ENCODE measurements around the gene CSAD. TPM values are rescaled to one million over a fixed set of nuclear protein-coding genes. Genes with fewer than 3 reads are reported as not detected.

Gene CSAD
- total and polyA plus RNA-seq, 2 of the 13 experiments (the other 11 are each of a cell fraction or from before 2014, with no cell fraction given): 7.2 to 23.5 TPM

DNA sequence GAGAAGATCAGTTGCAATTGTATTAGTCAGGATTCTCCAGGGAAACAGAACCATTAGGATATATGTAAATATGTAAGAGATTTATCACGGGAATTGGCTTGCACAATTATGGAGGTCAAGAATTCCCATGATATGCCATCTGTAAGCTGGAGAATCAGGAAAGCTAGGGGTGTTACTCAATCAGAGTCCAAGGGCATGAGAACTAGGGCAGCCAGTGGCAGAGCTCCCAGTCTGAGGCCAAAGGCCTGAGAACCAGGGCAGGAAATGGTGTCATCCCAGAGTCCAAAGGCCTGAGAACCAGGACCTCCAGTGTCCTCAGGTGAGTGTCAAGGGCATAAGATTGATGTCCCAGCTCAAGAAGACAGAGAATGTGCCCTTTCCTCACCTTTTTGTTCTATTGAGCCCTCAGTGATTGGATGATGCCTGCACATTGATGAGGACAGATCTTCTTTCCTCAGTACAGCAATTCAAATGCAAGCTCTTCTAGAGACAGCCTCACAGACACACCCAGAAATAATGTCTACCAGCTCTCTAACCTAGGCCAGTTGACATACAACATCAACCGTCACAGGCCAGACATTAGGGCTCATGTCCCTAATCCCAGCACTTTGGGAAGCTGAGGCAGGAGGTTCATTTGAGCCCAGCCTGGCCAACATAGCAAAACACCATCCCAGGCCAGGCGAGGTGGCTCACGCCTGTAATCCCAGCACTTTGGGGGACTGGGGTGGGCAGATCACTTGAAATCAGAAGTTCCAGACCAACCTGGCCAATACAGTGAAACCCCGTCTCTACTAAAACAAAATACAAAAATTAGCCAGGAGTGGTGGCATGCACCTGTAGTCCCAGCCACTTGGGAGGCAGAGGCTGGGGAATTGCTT is 35.1 kb downstream of the CSAD start (continued):
- TF ChIP-seq, protein P1, sequence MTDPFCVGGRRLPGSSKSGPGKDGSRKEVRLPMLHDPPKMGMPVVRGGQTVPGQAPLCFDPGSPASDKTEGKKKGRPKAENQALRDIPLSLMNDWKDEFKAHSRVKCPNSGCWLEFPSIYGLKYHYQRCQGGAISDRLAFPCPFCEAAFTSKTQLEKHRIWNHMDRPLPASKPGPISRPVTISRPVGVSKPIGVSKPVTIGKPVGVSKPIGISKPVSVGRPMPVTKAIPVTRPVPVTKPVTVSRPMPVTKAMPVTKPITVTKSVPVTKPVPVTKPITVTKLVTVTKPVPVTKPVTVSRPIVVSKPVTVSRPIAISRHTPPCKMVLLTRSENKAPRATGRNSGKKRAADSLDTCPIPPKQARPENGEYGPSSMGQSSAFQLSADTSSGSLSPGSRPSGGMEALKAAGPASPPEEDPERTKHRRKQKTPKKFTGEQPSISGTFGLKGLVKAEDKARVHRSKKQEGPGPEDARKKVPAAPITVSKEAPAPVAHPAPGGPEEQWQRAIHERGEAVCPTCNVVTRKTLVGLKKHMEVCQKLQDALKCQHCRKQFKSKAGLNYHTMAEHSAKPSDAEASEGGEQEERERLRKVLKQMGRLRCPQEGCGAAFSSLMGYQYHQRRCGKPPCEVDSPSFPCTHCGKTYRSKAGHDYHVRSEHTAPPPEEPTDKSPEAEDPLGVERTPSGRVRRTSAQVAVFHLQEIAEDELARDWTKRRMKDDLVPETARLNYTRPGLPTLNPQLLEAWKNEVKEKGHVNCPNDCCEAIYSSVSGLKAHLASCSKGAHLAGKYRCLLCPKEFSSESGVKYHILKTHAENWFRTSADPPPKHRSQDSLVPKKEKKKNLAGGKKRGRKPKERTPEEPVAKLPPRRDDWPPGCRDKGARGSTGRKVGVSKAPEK (CRISPR knock-in tag; IDR thresholded peaks at IDR 0.05; ENCODE audit: borderline replicate concordance): no peak
- TF ChIP-seq, protein P2, sequence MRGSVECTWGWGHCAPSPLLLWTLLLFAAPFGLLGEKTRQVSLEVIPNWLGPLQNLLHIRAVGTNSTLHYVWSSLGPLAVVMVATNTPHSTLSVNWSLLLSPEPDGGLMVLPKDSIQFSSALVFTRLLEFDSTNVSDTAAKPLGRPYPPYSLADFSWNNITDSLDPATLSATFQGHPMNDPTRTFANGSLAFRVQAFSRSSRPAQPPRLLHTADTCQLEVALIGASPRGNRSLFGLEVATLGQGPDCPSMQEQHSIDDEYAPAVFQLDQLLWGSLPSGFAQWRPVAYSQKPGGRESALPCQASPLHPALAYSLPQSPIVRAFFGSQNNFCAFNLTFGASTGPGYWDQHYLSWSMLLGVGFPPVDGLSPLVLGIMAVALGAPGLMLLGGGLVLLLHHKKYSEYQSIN (CRISPR knock-in tag; IDR thresholded peaks at IDR 0.05; ENCODE audit: borderline replicate concordance): no peak
- TF ChIP-seq ZNF614 (CRISPR knock-in tag; IDR thresholded peaks at IDR 0.05; ENCODE audit: borderline replicate concordance): peak; percentile 49; the same call in 1 of the 2 replicates
- no peak for TF ChIP-seq KDM4B (CRISPR knock-in tag; IDR thresholded peaks at IDR 0.05)
- TF ChIP-seq, protein P3, sequence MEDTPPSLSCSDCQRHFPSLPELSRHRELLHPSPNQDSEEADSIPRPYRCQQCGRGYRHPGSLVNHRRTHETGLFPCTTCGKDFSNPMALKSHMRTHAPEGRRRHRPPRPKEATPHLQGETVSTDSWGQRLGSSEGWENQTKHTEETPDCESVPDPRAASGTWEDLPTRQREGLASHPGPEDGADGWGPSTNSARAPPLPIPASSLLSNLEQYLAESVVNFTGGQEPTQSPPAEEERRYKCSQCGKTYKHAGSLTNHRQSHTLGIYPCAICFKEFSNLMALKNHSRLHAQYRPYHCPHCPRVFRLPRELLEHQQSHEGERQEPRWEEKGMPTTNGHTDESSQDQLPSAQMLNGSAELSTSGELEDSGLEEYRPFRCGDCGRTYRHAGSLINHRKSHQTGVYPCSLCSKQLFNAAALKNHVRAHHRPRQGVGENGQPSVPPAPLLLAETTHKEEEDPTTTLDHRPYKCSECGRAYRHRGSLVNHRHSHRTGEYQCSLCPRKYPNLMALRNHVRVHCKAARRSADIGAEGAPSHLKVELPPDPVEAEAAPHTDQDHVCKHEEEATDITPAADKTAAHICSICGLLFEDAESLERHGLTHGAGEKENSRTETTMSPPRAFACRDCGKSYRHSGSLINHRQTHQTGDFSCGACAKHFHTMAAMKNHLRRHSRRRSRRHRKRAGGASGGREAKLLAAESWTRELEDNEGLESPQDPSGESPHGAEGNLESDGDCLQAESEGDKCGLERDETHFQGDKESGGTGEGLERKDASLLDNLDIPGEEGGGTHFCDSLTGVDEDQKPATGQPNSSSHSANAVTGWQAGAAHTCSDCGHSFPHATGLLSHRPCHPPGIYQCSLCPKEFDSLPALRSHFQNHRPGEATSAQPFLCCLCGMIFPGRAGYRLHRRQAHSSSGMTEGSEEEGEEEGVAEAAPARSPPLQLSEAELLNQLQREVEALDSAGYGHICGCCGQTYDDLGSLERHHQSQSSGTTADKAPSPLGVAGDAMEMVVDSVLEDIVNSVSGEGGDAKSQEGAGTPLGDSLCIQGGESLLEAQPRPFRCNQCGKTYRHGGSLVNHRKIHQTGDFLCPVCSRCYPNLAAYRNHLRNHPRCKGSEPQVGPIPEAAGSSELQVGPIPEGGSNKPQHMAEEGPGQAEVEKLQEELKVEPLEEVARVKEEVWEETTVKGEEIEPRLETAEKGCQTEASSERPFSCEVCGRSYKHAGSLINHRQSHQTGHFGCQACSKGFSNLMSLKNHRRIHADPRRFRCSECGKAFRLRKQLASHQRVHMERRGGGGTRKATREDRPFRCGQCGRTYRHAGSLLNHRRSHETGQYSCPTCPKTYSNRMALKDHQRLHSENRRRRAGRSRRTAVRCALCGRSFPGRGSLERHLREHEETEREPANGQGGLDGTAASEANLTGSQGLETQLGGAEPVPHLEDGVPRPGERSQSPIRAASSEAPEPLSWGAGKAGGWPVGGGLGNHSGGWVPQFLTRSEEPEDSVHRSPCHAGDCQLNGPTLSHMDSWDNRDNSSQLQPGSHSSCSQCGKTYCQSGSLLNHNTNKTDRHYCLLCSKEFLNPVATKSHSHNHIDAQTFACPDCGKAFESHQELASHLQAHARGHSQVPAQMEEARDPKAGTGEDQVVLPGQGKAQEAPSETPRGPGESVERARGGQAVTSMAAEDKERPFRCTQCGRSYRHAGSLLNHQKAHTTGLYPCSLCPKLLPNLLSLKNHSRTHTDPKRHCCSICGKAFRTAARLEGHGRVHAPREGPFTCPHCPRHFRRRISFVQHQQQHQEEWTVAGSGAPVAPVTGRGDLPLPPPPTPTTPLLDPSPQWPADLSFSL (CRISPR knock-in tag; IDR thresholded peaks at IDR 0.05): no peak
- TF ChIP-seq NFYC (CRISPR knock-in tag; IDR thresholded peaks at IDR 0.05): peak; percentile 32; the same call in 1 of the 2 replicates
- peak; percentile 90 for TF ChIP-seq CEBPG (CRISPR knock-in tag; IDR thresholded peaks at IDR 0.05)
- no peak for TF ChIP-seq CBX1 (IDR thresholded peaks at IDR 0.05; ENCODE audit: low read depth)
- TF ChIP-seq NCOA5 (CRISPR knock-in tag; IDR thresholded peaks at IDR 0.05): no peak
- TF ChIP-seq RBM39 (IDR thresholded peaks at IDR 0.05; ENCODE audit: low read depth, low read length, poor library complexity, severe bottlenecking): no peak
- TF ChIP-seq, protein P4, sequence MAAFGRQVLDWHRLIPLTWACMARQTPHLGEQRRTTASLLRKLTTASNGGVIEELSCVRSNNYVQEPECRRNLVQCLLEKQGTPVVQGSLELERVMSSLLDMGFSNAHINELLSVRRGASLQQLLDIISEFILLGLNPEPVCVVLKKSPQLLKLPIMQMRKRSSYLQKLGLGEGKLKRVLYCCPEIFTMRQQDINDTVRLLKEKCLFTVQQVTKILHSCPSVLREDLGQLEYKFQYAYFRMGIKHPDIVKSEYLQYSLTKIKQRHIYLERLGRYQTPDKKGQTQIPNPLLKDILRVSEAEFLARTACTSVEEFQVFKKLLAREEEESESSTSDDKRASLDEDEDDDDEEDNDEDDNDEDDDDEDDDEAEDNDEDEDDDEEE (CRISPR knock-in tag; IDR thresholded peaks at IDR 0.05): no peak
- no peak for TF ChIP-seq CC2D1A (CRISPR knock-in tag; IDR thresholded peaks at IDR 0.05)
- TF ChIP-seq ZNF569 (CRISPR knock-in tag; IDR thresholded peaks at IDR 0.05; ENCODE audit: borderline replicate concordance): no peak
- TF ChIP-seq, protein P5, sequence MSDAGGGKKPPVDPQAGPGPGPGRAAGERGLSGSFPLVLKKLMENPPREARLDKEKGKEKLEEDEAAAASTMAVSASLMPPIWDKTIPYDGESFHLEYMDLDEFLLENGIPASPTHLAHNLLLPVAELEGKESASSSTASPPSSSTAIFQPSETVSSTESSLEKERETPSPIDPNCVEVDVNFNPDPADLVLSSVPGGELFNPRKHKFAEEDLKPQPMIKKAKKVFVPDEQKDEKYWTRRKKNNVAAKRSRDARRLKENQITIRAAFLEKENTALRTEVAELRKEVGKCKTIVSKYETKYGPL (CRISPR knock-in tag; IDR thresholded peaks at IDR 0.05): peak; percentile 95; the same call in 1 of the 2 replicates
- no peak for TF ChIP-seq FOXK2 (IDR thresholded peaks at IDR 0.05)
- no peak for TF ChIP-seq ZNF768 (CRISPR knock-in tag; IDR thresholded peaks at IDR 0.05)

Measured in HepG2 (cell line).